GM18511 (cell line): ENCODE data around the gene PAN3.
A peak's percentile ranks its signal among the peaks of the same experiment; 100 is the strongest.
"Not testable (repeated sequence)": the region's sequence is repeated elsewhere in the genome, so short reads cannot be mapped to it uniquely, and the experiment has no call there.

Source experiments
- ATAC-seq: cut with Tn5 transposase; IDR thresholded peaks from one replicate; pipeline ENCODE4 v1.9.1; 2021; ENCODE audit warnings: mild to moderate bottlenecking, moderate library complexity; ENCODE audit not compliant: unreplicated experiment

PAN3 gene

GRCh38 chr13:28137596-28137995 lies 749 bp upstream of the PAN3 start:
- peak; percentile 3 for ATAC-seq

GRCh38 chr13:28138756-28139470 lies 568 bp downstream of the PAN3 start:
- ATAC-seq = peak; percentile 52

GRCh38 chr13:28140433-28141125 lies 2.2 kb downstream of the PAN3 start:
- ATAC-seq = no peak

- not testable (repeated sequence) for ATAC-seq
These were observed 3.2 kb downstream of the PAN3 start for GRCh38 chr13:28141542-28141941.

- ATAC-seq = no peak
These were observed 6.7 kb downstream of the PAN3 start for GRCh38 chr13:28145049-28145448.

- no peak for ATAC-seq
These were observed 9.2 kb downstream of the PAN3 start for GRCh38 chr13:28147495-28147894.

GRCh38 chr13:28159057-28159456 lies 20.7 kb downstream of the PAN3 start:
- no peak for ATAC-seq

- no peak for ATAC-seq
These were observed 23.0 kb downstream of the PAN3 start for GRCh38 chr13:28161370-28161769.

- no peak for ATAC-seq
These were observed 25.2 kb downstream of the PAN3 start for GRCh38 chr13:28163587-28163986.

GRCh38 chr13:28166257-28166656 lies 27.9 kb downstream of the PAN3 start:
- no peak for ATAC-seq

GRCh38 chr13:28171266-28171665 lies 32.9 kb downstream of the PAN3 start:
- ATAC-seq = no peak

GRCh38 chr13:28172947-28173346 lies 34.6 kb downstream of the PAN3 start:
- no peak for ATAC-seq

GRCh38 chr13:28173793-28174192 lies 35.4 kb downstream of the PAN3 start:
- ATAC-seq = no peak

- ATAC-seq = no peak
These were observed 39.0 kb downstream of the PAN3 start for GRCh38 chr13:28177327-28177726.

GRCh38 chr13:28177877-28178276 lies 39.5 kb downstream of the PAN3 start:
- ATAC-seq = no peak

- no peak for ATAC-seq
These were observed 41.6 kb downstream of the PAN3 start for GRCh38 chr13:28179974-28180373.

- ATAC-seq = no peak
These were observed 43.1 kb downstream of the PAN3 start for GRCh38 chr13:28181413-28181812.

- ATAC-seq = no peak
These were observed 46.9 kb downstream of the PAN3 start for GRCh38 chr13:28185256-28185655.

GRCh38 chr13:28199089-28199488 lies 60.7 kb downstream of the PAN3 start:
- ATAC-seq = no peak

GRCh38 chr13:28204043-28204442 lies 65.7 kb downstream of the PAN3 start:
- ATAC-seq = no peak

GRCh38 chr13:28204690-28205443 lies 66.5 kb downstream of the PAN3 start:
- ATAC-seq = peak; percentile 68

- ATAC-seq = no peak
These were observed 80.3 kb downstream of the PAN3 start for GRCh38 chr13:28218679-28219078.
